Mammary epithelial cell (primary cell): ENCODE measurements around the gene CMSS1.

Experiments used
- CTCF ChIP-seq, 2 donors: IDR thresholded peaks in 1 of 2; conservative IDR thresholded peaks in 1 of 2; 2 replicates each; pipeline ENCODE4 v1.5.1; 2011 to 2012; ENCODE audit warnings: inconsistent platforms in 2 of 2, low read length in 2 of 2, mild to moderate bottlenecking in 2 of 2, control low read depth in 1 of 2, low read depth in 1 of 2; ENCODE audit not compliant: insufficient read depth in 1 of 2; ENCODE audit errors: extremely low read depth in 1 of 2
- EZH2 ChIP-seq: IDR thresholded peaks from 2 replicates; pipeline ENCODE4 v1.6.1; 2012; ENCODE audit warnings: low read length, inconsistent platforms, borderline replicate concordance

GRCh38 chr3:100149130-100149529 lies 331.5 kb downstream of the CMSS1 start:
- no peak for TF ChIP-seq CTCF (conservative IDR thresholded peaks at IDR 0.05 in 1 of 2, IDR thresholded peaks at IDR 0.05 in 1 of 2; ENCODE audit: extremely low read depth in 1 of 2, insufficient read depth in 1 of 2, low read depth in 1 of 2, low read length in 2 of 2)
- no peak for TF ChIP-seq EZH2
